Erythroblast (primary cell): ENCODE data around the gene MTMR3.

ENCODE experiments used
- GATA1 ChIP-seq: IDR thresholded peaks from 2 replicates; pipeline ENCODE4 v1.6.1; 2011; ENCODE audit warnings: low read depth, mild to moderate bottlenecking, control low read depth, low read length, moderate library complexity
- POLR2A ChIP-seq: IDR thresholded peaks from 2 replicates; pipeline ENCODE4 v1.6.1; 2011; ENCODE audit warnings: mild to moderate bottlenecking, low read length

DNA sequence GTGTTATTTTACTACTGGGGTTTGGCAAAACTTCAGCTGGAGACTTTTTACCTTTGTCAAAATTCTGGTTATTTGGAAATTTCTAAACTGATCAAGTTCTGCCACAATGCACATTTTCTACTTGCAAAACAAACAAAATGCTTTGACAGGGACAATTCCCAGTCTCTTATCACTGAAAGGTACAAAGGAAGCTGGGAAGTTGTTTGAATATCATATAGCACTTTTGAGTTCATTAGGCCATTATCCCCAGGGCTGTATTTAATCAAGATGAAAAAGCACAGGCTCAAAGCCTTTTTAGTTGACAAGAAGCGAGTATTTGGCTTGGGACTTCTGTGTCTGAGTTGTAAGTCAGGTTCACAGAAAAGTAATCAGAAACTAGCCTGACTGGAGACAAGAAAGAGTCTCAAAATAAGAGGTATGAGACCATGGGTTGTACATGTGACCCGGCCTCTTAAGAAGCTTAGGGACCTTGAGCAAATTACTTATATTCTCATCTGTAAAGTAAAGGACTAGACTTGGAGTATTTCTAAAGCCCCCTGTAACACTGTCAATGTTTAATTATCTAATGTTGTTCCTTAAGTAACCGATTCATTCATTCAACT lies 194.4 kb downstream of the MTMR3 start:
- TF ChIP-seq POLR2A (no peak), GATA1 (no peak)
